IPS-11a (cell line): Measurements from ENCODE around the gene GUCA1C.

Source experiments
- H3K4me3 ChIP-seq: one replicate; pipeline ENCODE4 v1.5.1; 2013; ENCODE audit warnings: low read depth, low read length, control low read depth

Gene GUCA1C

GRCh38 chr3:108914774-108915641, 38.7 kb downstream of the GUCA1C start:
- H3K4me3 ChIP-seq, result no peak overlapping the region

DNA sequence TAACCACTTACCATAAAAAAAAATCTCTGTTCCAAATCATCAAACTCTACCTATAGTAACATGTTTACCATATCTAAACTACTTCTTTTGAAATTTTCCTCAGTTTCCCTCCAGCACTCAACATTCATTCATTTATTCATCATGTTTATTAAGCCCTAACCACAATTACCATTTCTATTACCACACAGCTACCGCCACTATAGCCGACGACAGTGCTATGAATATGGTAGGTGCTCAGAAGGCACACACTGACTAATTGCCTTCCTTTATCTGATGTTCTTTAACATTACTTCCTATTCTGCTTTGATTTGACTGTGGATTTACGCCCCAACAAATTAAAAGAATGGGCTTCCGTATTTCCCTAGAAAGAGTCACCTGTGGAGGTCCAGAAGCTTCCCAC, 43.9 kb downstream of the GUCA1C start:
- H3K4me3 ChIP-seq, result no peak overlapping the region

DNA sequence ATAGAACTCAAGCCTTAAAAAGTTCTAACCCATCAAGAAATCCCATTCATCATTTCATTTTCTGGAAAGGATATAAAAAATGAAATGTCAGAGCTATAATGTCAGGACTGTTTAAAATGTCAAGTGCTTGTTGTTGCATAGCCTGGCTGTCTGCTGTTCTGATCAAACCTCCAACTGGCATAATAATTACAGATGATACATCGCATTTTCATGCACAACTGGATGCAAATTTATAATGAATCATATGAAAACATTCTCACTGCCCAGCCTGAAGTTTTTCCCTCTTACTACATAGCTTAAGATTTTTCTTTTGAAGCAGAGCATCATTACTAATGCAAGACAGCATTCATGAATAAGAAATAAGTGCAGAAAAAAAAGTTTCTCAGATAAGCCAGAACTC, 46.5 kb downstream of the GUCA1C start:
- no peak overlapping the region for H3K4me3 ChIP-seq

DNA sequence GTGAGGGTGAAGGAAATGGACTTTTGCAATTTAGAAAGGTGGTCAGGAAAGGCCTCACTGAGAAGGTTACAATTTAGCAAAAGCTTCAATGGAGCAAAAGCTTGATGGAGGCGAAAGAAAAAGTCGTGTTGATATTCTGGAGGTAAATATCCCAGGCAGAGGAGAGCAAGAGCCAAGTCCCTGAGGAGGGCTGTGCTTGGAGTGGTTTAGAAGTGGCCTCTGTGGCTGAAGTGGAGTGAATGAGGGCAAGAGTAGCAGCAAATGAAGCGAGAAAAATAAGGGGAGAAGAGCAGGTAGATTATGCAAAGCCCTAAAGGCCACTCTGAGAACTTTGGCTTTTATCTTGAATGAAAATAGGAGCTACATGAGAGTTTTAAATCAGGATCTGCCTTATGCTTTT, 54.1 kb downstream of the GUCA1C start:
- no peak overlapping the region for H3K4me3 ChIP-seq

GRCh38 chr3:108897883-108898282, 55.8 kb downstream of the GUCA1C start:
- no peak overlapping the region for H3K4me3 ChIP-seq

DNA sequence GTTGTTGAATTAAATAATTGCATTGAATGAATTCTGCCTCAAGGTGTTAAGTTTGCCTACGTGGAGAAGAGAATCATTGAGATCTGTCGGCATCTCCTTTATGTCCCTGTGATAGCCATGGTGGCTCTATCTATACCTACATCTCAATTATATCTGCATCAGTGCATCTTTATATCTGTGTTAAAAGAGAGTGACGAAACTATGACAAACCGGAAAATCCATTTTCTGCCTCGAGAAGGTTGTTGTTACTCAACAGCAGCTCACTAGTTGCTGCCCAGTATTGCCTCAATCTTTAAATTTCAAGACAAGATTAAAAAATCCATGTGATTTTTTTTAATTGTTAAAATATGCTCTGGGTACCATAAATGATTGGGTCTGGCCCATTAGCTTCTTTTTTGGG, 58.7 kb downstream of the GUCA1C start:
- no peak overlapping the region for H3K4me3 ChIP-seq

DNA sequence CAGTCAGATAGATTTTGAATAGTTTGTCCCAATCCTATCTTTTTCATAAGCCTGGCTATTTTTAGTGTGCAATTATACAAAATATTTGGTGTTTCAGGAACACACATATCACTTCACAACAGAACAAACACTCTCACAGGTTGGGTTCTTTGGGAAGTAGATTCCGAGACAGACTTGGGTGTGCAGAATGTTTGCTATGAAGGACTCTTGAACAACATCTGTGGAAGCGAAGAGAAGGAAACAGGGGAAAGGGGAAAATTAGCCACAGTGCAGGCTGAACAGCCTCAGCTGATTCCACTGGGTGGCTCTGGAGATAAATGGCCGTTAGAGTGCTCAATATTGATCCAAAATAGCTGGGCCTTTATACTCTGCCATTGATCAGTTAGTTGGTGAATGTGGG, 61.8 kb downstream of the GUCA1C start:
- no peak overlapping the region for H3K4me3 ChIP-seq

GRCh38 chr3:108887777-108888176, 65.9 kb downstream of the GUCA1C start:
- H3K4me3 ChIP-seq, result no peak overlapping the region

DNA sequence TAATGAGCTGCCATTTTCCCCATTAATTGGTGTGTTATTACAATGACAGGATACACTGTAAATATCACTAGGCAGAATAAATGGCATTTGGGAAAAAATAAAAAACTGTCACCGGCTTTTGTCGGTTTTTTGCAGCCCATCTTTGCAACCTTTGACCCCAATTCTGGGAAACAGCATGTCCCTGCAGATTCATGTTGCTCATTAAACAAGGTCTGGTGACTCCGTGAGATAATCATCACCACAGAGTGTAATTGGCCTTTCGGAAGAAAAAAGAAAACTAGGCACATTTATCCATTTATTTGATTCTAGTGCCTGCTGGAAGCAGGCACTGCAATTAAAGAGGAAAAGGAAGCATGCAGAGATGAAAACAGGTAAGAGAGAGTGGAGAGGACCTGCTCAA, 66.6 kb downstream of the GUCA1C start:
- H3K4me3 ChIP-seq, result no peak overlapping the region

- no peak overlapping the region for H3K4me3 ChIP-seq
These were observed 70.3 kb downstream of the GUCA1C start for GRCh38 chr3:108883373-108883772.

DNA sequence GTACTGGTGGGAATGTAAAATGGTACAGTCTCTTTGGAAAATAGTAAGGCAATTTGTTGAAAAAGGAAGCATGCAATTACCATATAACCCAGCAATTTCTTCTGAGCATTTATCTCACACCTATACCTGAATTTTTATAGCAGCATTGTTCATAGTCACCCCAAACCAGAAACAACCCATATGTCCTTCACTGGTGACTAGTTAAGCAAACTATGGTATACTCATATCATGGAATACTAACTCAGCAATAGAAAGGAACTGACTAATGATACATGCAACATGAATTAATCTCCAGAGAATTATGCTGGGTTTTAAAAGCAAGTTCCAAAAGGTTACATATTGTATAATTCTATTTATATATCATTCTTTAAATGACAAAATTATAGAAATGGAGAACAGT, 70.9 kb downstream of the GUCA1C start:
- no peak overlapping the region for H3K4me3 ChIP-seq

GRCh38 chr3:108879915-108880314, 73.8 kb downstream of the GUCA1C start:
- H3K4me3 ChIP-seq, result no peak overlapping the region

- H3K4me3 ChIP-seq, result no peak overlapping the region
These were observed 75.8 kb downstream of the GUCA1C start for GRCh38 chr3:108877901-108878300.

DNA sequence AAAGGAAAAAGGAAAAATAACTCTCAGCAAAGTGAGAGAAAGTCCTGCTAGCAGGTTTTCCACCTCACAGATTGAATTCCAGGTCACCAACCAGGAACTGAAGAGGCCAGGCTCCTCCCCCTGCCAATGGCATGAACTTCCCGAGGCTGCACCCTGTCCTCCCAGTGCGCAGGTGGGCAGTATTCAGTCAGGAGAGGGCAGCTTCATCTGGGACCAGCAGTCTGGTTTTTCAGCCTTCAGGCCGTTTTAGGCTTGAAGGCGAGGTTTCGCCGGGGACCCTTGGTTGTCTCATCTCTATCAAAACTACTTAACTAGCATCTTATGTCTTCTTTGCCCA, 89.9 kb downstream of the GUCA1C start:
- no peak overlapping the region for H3K4me3 ChIP-seq

DNA sequence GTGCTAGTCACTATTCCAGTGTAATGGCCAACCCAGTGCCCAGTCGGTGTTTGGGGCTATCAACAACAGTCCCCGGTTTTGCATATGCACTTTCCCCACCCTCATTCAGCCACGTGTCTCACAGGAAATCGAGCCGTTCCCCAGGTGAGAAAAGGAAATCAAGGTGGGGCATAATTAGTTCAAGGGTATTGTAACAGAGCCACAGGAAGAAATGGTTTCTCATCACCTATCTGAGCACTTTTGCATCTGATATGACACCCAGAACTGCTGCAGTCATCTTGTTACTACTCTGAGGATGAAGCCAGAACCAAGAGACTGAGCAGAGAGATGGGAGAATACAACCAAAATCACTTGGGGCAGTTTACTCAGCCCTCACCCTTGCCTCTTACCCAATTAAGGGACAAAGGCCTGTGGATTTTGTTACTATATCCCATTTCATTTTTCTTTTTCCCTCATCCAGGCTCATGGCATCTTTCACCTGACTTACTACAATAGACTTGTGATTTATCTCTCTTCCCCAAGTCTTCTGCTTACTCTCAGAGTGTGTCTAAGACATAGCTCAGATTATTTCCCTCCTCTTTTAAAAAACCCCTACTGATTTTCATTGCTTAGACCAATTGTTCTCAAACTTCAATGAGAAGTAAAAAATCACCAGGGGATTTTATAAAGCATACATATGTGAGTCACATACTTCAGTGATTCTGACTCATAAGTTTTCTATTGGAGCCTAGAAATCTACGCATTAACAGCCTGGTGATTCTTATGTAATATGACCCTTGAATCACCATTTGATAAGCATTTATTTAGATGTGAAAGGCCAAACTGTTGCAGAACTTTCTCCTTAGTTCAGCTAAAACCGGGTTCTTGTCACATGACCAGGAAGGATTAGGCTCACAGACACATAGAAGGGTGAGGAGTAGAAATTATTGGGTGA, 90.5 kb downstream of the GUCA1C start:
- no peak overlapping the region for H3K4me3 ChIP-seq

GRCh38 chr3:108861401-108861800, 92.3 kb downstream of the GUCA1C start:
- H3K4me3 ChIP-seq, result no peak overlapping the region
